ENCODE data around the gene CHMP1B.

DNA sequence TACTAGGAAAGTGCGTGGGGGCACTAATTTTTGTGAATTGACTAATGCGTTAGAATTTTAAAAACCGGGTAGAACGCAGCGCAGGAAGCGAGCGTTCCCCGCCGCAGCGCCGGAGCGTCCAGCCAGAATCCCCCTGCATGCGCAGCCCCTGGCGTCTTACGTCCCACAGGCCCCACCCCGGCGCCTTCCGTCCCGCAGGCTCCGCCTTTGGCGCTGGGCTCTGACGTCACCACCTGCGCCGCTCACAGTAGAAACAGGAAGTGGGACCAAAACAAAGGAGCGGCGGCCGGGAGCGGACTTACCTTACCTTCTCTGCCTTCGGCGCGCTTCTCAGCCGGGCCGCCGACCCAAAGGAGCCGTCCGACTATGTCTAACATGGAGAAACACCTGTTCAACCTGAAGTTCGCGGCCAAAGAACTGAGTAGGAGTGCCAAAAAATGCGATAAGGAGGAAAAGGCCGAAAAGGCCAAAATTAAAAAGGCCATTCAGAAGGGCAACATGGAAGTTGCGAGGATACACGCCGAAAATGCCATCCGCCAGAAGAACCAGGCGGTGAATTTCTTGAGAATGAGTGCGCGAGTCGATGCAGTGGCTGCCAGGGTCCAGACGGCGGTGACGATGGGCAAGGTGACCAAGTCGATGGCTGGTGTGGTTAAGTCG lies at the start of gene CHMP1B:
- TF ChIP-seq, protein P1, sequence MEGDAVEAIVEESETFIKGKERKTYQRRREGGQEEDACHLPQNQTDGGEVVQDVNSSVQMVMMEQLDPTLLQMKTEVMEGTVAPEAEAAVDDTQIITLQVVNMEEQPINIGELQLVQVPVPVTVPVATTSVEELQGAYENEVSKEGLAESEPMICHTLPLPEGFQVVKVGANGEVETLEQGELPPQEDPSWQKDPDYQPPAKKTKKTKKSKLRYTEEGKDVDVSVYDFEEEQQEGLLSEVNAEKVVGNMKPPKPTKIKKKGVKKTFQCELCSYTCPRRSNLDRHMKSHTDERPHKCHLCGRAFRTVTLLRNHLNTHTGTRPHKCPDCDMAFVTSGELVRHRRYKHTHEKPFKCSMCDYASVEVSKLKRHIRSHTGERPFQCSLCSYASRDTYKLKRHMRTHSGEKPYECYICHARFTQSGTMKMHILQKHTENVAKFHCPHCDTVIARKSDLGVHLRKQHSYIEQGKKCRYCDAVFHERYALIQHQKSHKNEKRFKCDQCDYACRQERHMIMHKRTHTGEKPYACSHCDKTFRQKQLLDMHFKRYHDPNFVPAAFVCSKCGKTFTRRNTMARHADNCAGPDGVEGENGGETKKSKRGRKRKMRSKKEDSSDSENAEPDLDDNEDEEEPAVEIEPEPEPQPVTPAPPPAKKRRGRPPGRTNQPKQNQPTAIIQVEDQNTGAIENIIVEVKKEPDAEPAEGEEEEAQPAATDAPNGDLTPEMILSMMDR (IDR thresholded peaks at IDR 0.05), result peak in 1 of 7 experiments; percentile 12
- TF ChIP-seq POLR2A (IDR thresholded peaks at IDR 0.05) (peak in 2 of 4 donors; percentile 97), EP300 (IDR thresholded peaks at IDR 0.05) (no peak)
